Measurements from ENCODE around the gene DOCK1. TPM values are rescaled to one million over a fixed set of nuclear protein-coding genes. Genes with fewer than 3 reads are reported as not detected.

The DOCK1 gene
- total and polyA plus RNA-seq, 2 experiments from 2014 or later, result 22.8 to 45.6 TPM

- Histone ChIP-seq H3K36me3 (ENCODE audit: low read depth) (peaks cover 5% of the 10 kb centered on the region; the same call in 1 of the 2 replicates), H3F3A (ENCODE audit: insufficient read depth) (no peaks in the 10 kb centered on the region), H3K79me2 (ENCODE audit: insufficient read depth) (no peaks in the 10 kb centered on the region), H3K4me2 (ENCODE audit: unreplicated experiment) (no peak overlapping the region), H3K9ac (no peak overlapping the region), H3K4me3 (no peak overlapping the region), H3K27me3 (replicated peaks; ENCODE audit: insufficient read depth) (no peaks in the 10 kb centered on the region), H4K20me1 (ENCODE audit: insufficient read depth) (no peaks in the 10 kb centered on the region), H3K4me1 (ENCODE audit: insufficient read depth) (no peaks in the 10 kb centered on the region), H3K9me2 (ENCODE audit: insufficient read depth) (no peaks in the 10 kb centered on the region), H3K27ac (no peak overlapping the region), H2AFZ (no peak overlapping the region), H3K9me3 (ENCODE audit: low read depth) (no peaks in the 10 kb centered on the region)
- TF ChIP-seq EZH2phosphoT487 (IDR thresholded peaks at IDR 0.05; ENCODE audit: insufficient read depth, low read depth) (no peak), EZH2 (IDR thresholded peaks at IDR 0.05; ENCODE audit: insufficient read depth, poor library complexity, severe bottlenecking) (no peak)
- WGBS, 2 experiments (ENCODE audit: low coverage in 1 of 2, low lambda C conversion rate in 2 of 2, missing lambda C conversion rate in 2 of 2), result 98 to 99% methylated on average over 6 of the region's 6 CpGs
- DNase-seq, result no peak
- in situ Hi-C loops (cut with MboI), result no loop called here
These were observed 452.0 kb downstream of the DOCK1 start for GRCh38 chr10:127357265-127357664.

- H3K79me2 ChIP-seq (ENCODE audit: insufficient read depth), result no peaks in the 10 kb centered on the region
- H3K9me3 ChIP-seq (ENCODE audit: low read depth), result no peaks in the 10 kb centered on the region
- H3K9ac ChIP-seq, result no peak overlapping the region
- TF ChIP-seq EZH2phosphoT487 (IDR thresholded peaks at IDR 0.05; ENCODE audit: insufficient read depth, low read depth), result no peak
- no peak for TF ChIP-seq EZH2 (IDR thresholded peaks at IDR 0.05; ENCODE audit: insufficient read depth, poor library complexity, severe bottlenecking)
- H3K36me3 ChIP-seq (ENCODE audit: low read depth), result peaks cover 5% of the 10 kb centered on the region; the same call in 1 of the 2 replicates
- no peaks in the 10 kb centered on the region for H3K27me3 ChIP-seq (replicated peaks; ENCODE audit: insufficient read depth)
- in situ Hi-C loops (cut with MboI), result no loop called here
- no peak overlapping the region for H3K4me2 ChIP-seq (ENCODE audit: unreplicated experiment)
- WGBS, 2 experiments (ENCODE audit: low coverage in 1 of 2, low lambda C conversion rate in 2 of 2, missing lambda C conversion rate in 2 of 2), result 90 to 91% methylated on average over 9 of the region's 9 CpGs
- no peaks in the 10 kb centered on the region for H3K4me1 ChIP-seq (ENCODE audit: insufficient read depth)
- no peak overlapping the region for H3K4me3 ChIP-seq
- H3K27ac ChIP-seq, result no peak overlapping the region
- no peak overlapping the region for H2AFZ ChIP-seq
- H3K9me2 ChIP-seq (ENCODE audit: insufficient read depth), result no peaks in the 10 kb centered on the region
- no peaks in the 10 kb centered on the region for H3F3A ChIP-seq (ENCODE audit: insufficient read depth)
- no peaks in the 10 kb centered on the region for H4K20me1 ChIP-seq (ENCODE audit: insufficient read depth)
- DNase-seq, result no peak
These were observed 453.1 kb downstream of the DOCK1 start for GRCh38 chr10:127358337-127358736.

- Histone ChIP-seq H3K27ac (no peak overlapping the region), H3K9me3 (ENCODE audit: low read depth) (no peaks in the 10 kb centered on the region), H3K27me3 (replicated peaks; ENCODE audit: insufficient read depth) (no peaks in the 10 kb centered on the region), H2AFZ (no peak overlapping the region), H3K4me2 (ENCODE audit: unreplicated experiment) (no peak overlapping the region), H3K9ac (no peak overlapping the region), H3K4me3 (no peak overlapping the region), H4K20me1 (ENCODE audit: insufficient read depth) (no peaks in the 10 kb centered on the region), H3K36me3 (ENCODE audit: low read depth) (peaks cover 9% of the 10 kb centered on the region; the same call in 1 of the 2 replicates), H3K4me1 (ENCODE audit: insufficient read depth) (no peaks in the 10 kb centered on the region), H3K79me2 (ENCODE audit: insufficient read depth) (no peaks in the 10 kb centered on the region), H3K9me2 (ENCODE audit: insufficient read depth) (no peaks in the 10 kb centered on the region), H3F3A (ENCODE audit: insufficient read depth) (no peaks in the 10 kb centered on the region)
- WGBS, 2 experiments (ENCODE audit: low coverage in 1 of 2, low lambda C conversion rate in 2 of 2, missing lambda C conversion rate in 2 of 2), result 96 to 97% methylated on average over 11 of the region's 11 CpGs
- TF ChIP-seq EZH2phosphoT487 (IDR thresholded peaks at IDR 0.05; ENCODE audit: insufficient read depth, low read depth), result no peak
- in situ Hi-C loops (cut with MboI), result no loop called here
- no peak for DNase-seq
These were observed 458.8 kb downstream of the DOCK1 start for GRCh38 chr10:127364034-127364433.

- H3K79me2 ChIP-seq (ENCODE audit: insufficient read depth), result no peaks in the 10 kb centered on the region
- in situ Hi-C loops (cut with MboI), result no loop called here
- no peak overlapping the region for H3K9ac ChIP-seq
- no peaks in the 10 kb centered on the region for H3K4me1 ChIP-seq (ENCODE audit: insufficient read depth)
- 84 to 96% methylated on average over 5 of the region's 5 CpGs for WGBS, 2 experiments (ENCODE audit: low coverage in 1 of 2, low lambda C conversion rate in 2 of 2, missing lambda C conversion rate in 2 of 2)
- no peak overlapping the region for H3K27ac ChIP-seq
- no peak overlapping the region for H2AFZ ChIP-seq
- no peak for TF ChIP-seq EZH2 (IDR thresholded peaks at IDR 0.05; ENCODE audit: insufficient read depth, poor library complexity, severe bottlenecking)
- TF ChIP-seq EZH2phosphoT487 (IDR thresholded peaks at IDR 0.05; ENCODE audit: insufficient read depth, low read depth), result no peak
- H3K9me3 ChIP-seq (ENCODE audit: low read depth), result no peaks in the 10 kb centered on the region
- no peaks in the 10 kb centered on the region for H3F3A ChIP-seq (ENCODE audit: insufficient read depth)
- H3K9me2 ChIP-seq (ENCODE audit: insufficient read depth), result no peaks in the 10 kb centered on the region
- DNase-seq, result no peak
- peaks cover 4% of the 10 kb centered on the region; the same call in 1 of the 2 replicates for H3K36me3 ChIP-seq (ENCODE audit: low read depth)
- no peaks in the 10 kb centered on the region for H4K20me1 ChIP-seq (ENCODE audit: insufficient read depth)
- H3K4me3 ChIP-seq, result no peak overlapping the region
- H3K27me3 ChIP-seq (replicated peaks; ENCODE audit: insufficient read depth), result no peaks in the 10 kb centered on the region
- H3K4me2 ChIP-seq (ENCODE audit: unreplicated experiment), result no peak overlapping the region
These were observed 462.9 kb downstream of the DOCK1 start for GRCh38 chr10:127368101-127368500.

- no peaks in the 10 kb centered on the region for H3K79me2 ChIP-seq (ENCODE audit: insufficient read depth)
- H3K4me3 ChIP-seq, result no peak overlapping the region
- TF ChIP-seq EZH2 (IDR thresholded peaks at IDR 0.05; ENCODE audit: insufficient read depth, poor library complexity, severe bottlenecking) (no peak), EZH2phosphoT487 (IDR thresholded peaks at IDR 0.05; ENCODE audit: insufficient read depth, low read depth) (no peak)
- H2AFZ ChIP-seq, result no peak overlapping the region
- H3K36me3 ChIP-seq (ENCODE audit: low read depth), result peaks cover 9% of the 10 kb centered on the region; the same call in 1 of the 2 replicates
- no peaks in the 10 kb centered on the region for H4K20me1 ChIP-seq (ENCODE audit: insufficient read depth)
- no peaks in the 10 kb centered on the region for H3K4me1 ChIP-seq (ENCODE audit: insufficient read depth)
- no peak overlapping the region for H3K4me2 ChIP-seq (ENCODE audit: unreplicated experiment)
- no peak overlapping the region for H3K27ac ChIP-seq
- 71% methylated on average over 4 of the region's 4 CpGs for WGBS, 2 experiments (ENCODE audit: low coverage in 1 of 2, low lambda C conversion rate in 2 of 2, missing lambda C conversion rate in 2 of 2)
- DNase-seq, result no peak
- in situ Hi-C loops (cut with MboI), result no loop called here
- H3K27me3 ChIP-seq (replicated peaks; ENCODE audit: insufficient read depth), result no peaks in the 10 kb centered on the region
- no peaks in the 10 kb centered on the region for H3K9me2 ChIP-seq (ENCODE audit: insufficient read depth)
- no peaks in the 10 kb centered on the region for H3F3A ChIP-seq (ENCODE audit: insufficient read depth)
- no peak overlapping the region for H3K9ac ChIP-seq
- no peaks in the 10 kb centered on the region for H3K9me3 ChIP-seq (ENCODE audit: low read depth)
These were observed 463.7 kb downstream of the DOCK1 start for GRCh38 chr10:127368929-127369328.
